Stimulated activated naive CD8-positive, alpha-beta T cell treated with anti-CD3 and anti-CD28 coated beads, Interleukin-15, amount 100 ng/mL, for 72 hours (primary cell): ENCODE results near the gene ABR.

Experiments used
- ATAC-seq: fragments of 150-1000 bp; cut with Tn5 transposase; 2 replicates; pipeline ENCODE4 v1.10.0; 2021; ENCODE audit warnings: mild to moderate bottlenecking, moderate library complexity
- DNase-seq, 2 donors: peaks; one replicate each; pipeline ENCODE4 v3.0.0; 2021 to 2022
- H3K27ac Mint-ChIP-seq, 2 donors: one replicate each; pipeline ENCODE4 v1.8.0; 2022; ENCODE audit warnings: mild to moderate bottlenecking in 2 of 2, mixed read lengths in 2 of 2, moderate library complexity in 2 of 2
- H3K27me3 Mint-ChIP-seq: one replicate; pipeline ENCODE4 v1.8.0; 2022; ENCODE audit warnings: mixed read lengths
- H3K4me1 Mint-ChIP-seq: one replicate; pipeline ENCODE4 v1.8.0; 2022; ENCODE audit warnings: mild to moderate bottlenecking, mixed read lengths
- H3K4me3 Mint-ChIP-seq, 2 donors: one replicate each; pipeline ENCODE4 v1.8.0; 2022; ENCODE audit warnings: mild to moderate bottlenecking in 2 of 2, mixed read lengths in 2 of 2, moderate library complexity in 1 of 2
- H3K9me3 Mint-ChIP-seq, 2 donors: one replicate each; pipeline ENCODE4 v1.8.0; 2022; ENCODE audit warnings: mixed read lengths in 2 of 2

Gene ABR

GRCh38 chr17:1179818-1180742, at the start of gene ABR:
Gene ABR (minus strand): TSS chr17:1179981. CDS start chr17:1179727, 254 bp downstream.
- peak within 1 kb of the TSS; percentile 82 to 90 for H3K4me3 Mint-ChIP-seq
- H3K27ac Mint-ChIP-seq = peak within 1 kb of the TSS in 1 of 2 donors; percentile 27
- peaks cover 11% of the 10 kb centered on the region for H3K27me3 Mint-ChIP-seq
- H3K4me1 Mint-ChIP-seq = peaks cover 39% of the 10 kb centered on the region
- DNase-seq = peak; percentile 43 to 54
- no peaks in the 10 kb centered on the region for H3K9me3 Mint-ChIP-seq
- ATAC-seq = peak; percentile 39

GRCh38 chr17:1229349-1229899, 49.6 kb upstream of the ABR start:
- DNase-seq (peak; percentile 38), ATAC-seq (peak; percentile 53)
- peak overlapping the region; percentile 72 to 79 for H3K4me3 Mint-ChIP-seq
- H3K27ac Mint-ChIP-seq = no peak overlapping the region
- H3K27me3 Mint-ChIP-seq = peaks cover 60% of the 10 kb centered on the region
- peaks cover 26% of the 10 kb centered on the region for H3K4me1 Mint-ChIP-seq
- no peaks in the 10 kb centered on the region for H3K9me3 Mint-ChIP-seq

- DNase-seq (peak in 1 of 2 donors; percentile 22), ATAC-seq (peak; percentile 43)
- H3K9me3 Mint-ChIP-seq = no peaks in the 10 kb centered on the region
- H3K4me3 Mint-ChIP-seq = peak overlapping the region; percentile 37 to 87
- no peak overlapping the region for H3K27ac Mint-ChIP-seq
- H3K27me3 Mint-ChIP-seq = peaks cover 60% of the 10 kb centered on the region
- H3K4me1 Mint-ChIP-seq = peaks cover 26% of the 10 kb centered on the region
Measured at GRCh38 chr17:1228781-1229348, 49.1 kb upstream of the ABR start.

- peak; percentile 15 to 16 for DNase-seq
- ATAC-seq = peak; percentile 44
- Mint-ChIP-seq H3K27ac (no peak overlapping the region), H3K4me1 (peaks cover 26% of the 10 kb centered on the region), H3K9me3 (no peaks in the 10 kb centered on the region), H3K27me3 (peaks cover 59% of the 10 kb centered on the region), H3K4me3 (peak overlapping the region; percentile 87 to 92)
Measured at GRCh38 chr17:1227917-1228780, 48.4 kb upstream of the ABR start.

- ATAC-seq (no peak), DNase-seq (no peak)
- Mint-ChIP-seq H3K4me1 (peaks cover 26% of the 10 kb centered on the region), H3K27ac (no peak overlapping the region), H3K27me3 (peaks cover 51% of the 10 kb centered on the region), H3K4me3 (no peak overlapping the region), H3K9me3 (no peaks in the 10 kb centered on the region)
Measured at GRCh38 chr17:1227365-1227764, 47.6 kb upstream of the ABR start.

- Mint-ChIP-seq H3K4me3 (no peak overlapping the region), H3K27me3 (peaks cover 40% of the 10 kb centered on the region), H3K27ac (no peak overlapping the region), H3K9me3 (no peaks in the 10 kb centered on the region), H3K4me1 (peaks cover 19% of the 10 kb centered on the region)
- DNase-seq = no peak
- ATAC-seq = no peak
Measured at GRCh38 chr17:1226308-1226707, 46.5 kb upstream of the ABR start.

GRCh38 chr17:1224330-1224729, 44.5 kb upstream of the ABR start:
- H3K9me3 Mint-ChIP-seq = no peaks in the 10 kb centered on the region
- peaks cover 11% of the 10 kb centered on the region for H3K4me1 Mint-ChIP-seq
- ATAC-seq (no peak), DNase-seq (no peak)
- no peak overlapping the region for H3K27ac Mint-ChIP-seq
- H3K4me3 Mint-ChIP-seq = no peak overlapping the region
- H3K27me3 Mint-ChIP-seq = peaks cover 22% of the 10 kb centered on the region

GRCh38 chr17:1223662-1224061, 43.9 kb upstream of the ABR start:
- H3K9me3 Mint-ChIP-seq = no peaks in the 10 kb centered on the region
- peaks cover 22% of the 10 kb centered on the region for H3K27me3 Mint-ChIP-seq
- ATAC-seq = no peak
- H3K4me3 Mint-ChIP-seq = no peak overlapping the region
- peaks cover 11% of the 10 kb centered on the region for H3K4me1 Mint-ChIP-seq
- DNase-seq = no peak
- H3K27ac Mint-ChIP-seq = no peak overlapping the region

GRCh38 chr17:1222321-1222720, 42.5 kb upstream of the ABR start:
- DNase-seq (no peak), ATAC-seq (no peak)
- Mint-ChIP-seq H3K4me1 (no peaks in the 10 kb centered on the region), H3K27me3 (peaks cover 10% of the 10 kb centered on the region), H3K4me3 (no peak overlapping the region), H3K9me3 (no peaks in the 10 kb centered on the region), H3K27ac (no peak overlapping the region)

- Mint-ChIP-seq H3K9me3 (no peaks in the 10 kb centered on the region), H3K27ac (no peak overlapping the region), H3K4me1 (no peaks in the 10 kb centered on the region), H3K4me3 (no peak overlapping the region), H3K27me3 (no peaks in the 10 kb centered on the region)
- DNase-seq = no peak
- no peak for ATAC-seq
Measured at GRCh38 chr17:1221209-1221608, 41.4 kb upstream of the ABR start.

GRCh38 chr17:1220346-1220745, 40.6 kb upstream of the ABR start:
- H3K27me3 Mint-ChIP-seq = no peaks in the 10 kb centered on the region
- no peaks in the 10 kb centered on the region for H3K9me3 Mint-ChIP-seq
- DNase-seq (no peak), ATAC-seq (no peak)
- no peaks in the 10 kb centered on the region for H3K4me1 Mint-ChIP-seq
- H3K4me3 Mint-ChIP-seq = no peak overlapping the region
- no peak overlapping the region for H3K27ac Mint-ChIP-seq

- H3K27me3 Mint-ChIP-seq = no peaks in the 10 kb centered on the region
- H3K27ac Mint-ChIP-seq = no peak overlapping the region
Measured at GRCh38 chr17:1217089-1217385, 37.3 kb upstream of the ABR start.

GRCh38 chr17:1216217-1217088, 36.7 kb upstream of the ABR start:
- H3K4me3 Mint-ChIP-seq = no peak overlapping the region
- H3K9me3 Mint-ChIP-seq = no peaks in the 10 kb centered on the region
- no peak for ATAC-seq

More at GRCh38 chr17:1217089-1217385, 37.3 kb upstream of the ABR start:
- no peak overlapping the region for H3K4me3 Mint-ChIP-seq
- H3K9me3 Mint-ChIP-seq = no peaks in the 10 kb centered on the region
- H3K4me1 Mint-ChIP-seq = no peaks in the 10 kb centered on the region
- ATAC-seq = no peak
- no peak for DNase-seq

GRCh38 chr17:1212946-1213345, 33.2 kb upstream of the ABR start:
- H3K27ac Mint-ChIP-seq = no peak overlapping the region
- DNase-seq = no peak
- H3K4me3 Mint-ChIP-seq = no peak overlapping the region
- no peaks in the 10 kb centered on the region for H3K27me3 Mint-ChIP-seq
- no peak for ATAC-seq
- H3K4me1 Mint-ChIP-seq = no peaks in the 10 kb centered on the region
- no peaks in the 10 kb centered on the region for H3K9me3 Mint-ChIP-seq

More at GRCh38 chr17:1216217-1217088, 36.7 kb upstream of the ABR start:
- H3K27me3 Mint-ChIP-seq = no peaks in the 10 kb centered on the region
- H3K27ac Mint-ChIP-seq = peak overlapping the region in 1 of 2 donors; percentile 64
- H3K4me1 Mint-ChIP-seq = no peaks in the 10 kb centered on the region
- DNase-seq = no peak

- ATAC-seq = no peak
- Mint-ChIP-seq H3K4me1 (no peaks in the 10 kb centered on the region), H3K27me3 (no peaks in the 10 kb centered on the region), H3K4me3 (no peak overlapping the region), H3K27ac (no peak overlapping the region), H3K9me3 (no peaks in the 10 kb centered on the region)
- DNase-seq = no peak
Measured at GRCh38 chr17:1211287-1211686, 31.5 kb upstream of the ABR start.
